ENCODE data around the gene NLRX1. TPM values are rescaled to one million over a fixed set of nuclear protein-coding genes. Genes with fewer than 3 reads are reported as not detected.
"Not testable (repeated sequence)": the region's sequence is repeated elsewhere in the genome, so short reads cannot be mapped to it uniquely, and the experiment has no call there.

The NLRX1 gene
- total RNA-seq, 1 donor from 2014 or later = 10.6 TPM

GRCh38 chr11:119179342-119179741, 10.8 kb downstream of the NLRX1 start:
- no peaks in the 10 kb centered on the region for H3K27me3 ChIP-seq (ENCODE audit: control insufficient read depth, insufficient read depth, low read length)
- no peak for DNase-seq (ENCODE audit: low read depth)
- no peaks in the 10 kb centered on the region for H3K36me3 ChIP-seq (ENCODE audit: control insufficient read depth, insufficient read depth, low read length)

DNA sequence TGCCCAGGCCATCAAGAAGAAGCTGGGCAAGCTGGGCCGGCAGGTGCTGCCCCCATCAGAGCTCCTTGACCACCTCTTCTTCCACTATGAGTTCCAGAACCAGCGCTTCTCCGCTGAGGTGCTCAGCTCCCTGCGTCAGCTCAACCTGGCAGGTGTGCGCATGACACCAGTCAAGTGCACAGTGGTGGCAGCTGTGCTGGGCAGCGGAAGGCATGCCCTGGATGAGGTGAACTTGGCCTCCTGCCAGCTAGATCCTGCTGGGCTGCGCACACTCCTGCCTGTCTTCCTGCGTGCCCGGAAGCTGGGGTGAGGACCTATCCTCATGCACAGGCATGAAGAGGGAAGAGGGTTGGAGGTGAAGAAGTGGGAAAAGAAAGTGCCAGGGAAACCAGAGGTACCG, 11.5 kb downstream of the NLRX1 start:
- no peak for DNase-seq (ENCODE audit: low read depth)
- no peak overlapping the region for H3K4me3 ChIP-seq (ENCODE audit: low read depth, low read length)
- TF ChIP-seq, protein P1, sequence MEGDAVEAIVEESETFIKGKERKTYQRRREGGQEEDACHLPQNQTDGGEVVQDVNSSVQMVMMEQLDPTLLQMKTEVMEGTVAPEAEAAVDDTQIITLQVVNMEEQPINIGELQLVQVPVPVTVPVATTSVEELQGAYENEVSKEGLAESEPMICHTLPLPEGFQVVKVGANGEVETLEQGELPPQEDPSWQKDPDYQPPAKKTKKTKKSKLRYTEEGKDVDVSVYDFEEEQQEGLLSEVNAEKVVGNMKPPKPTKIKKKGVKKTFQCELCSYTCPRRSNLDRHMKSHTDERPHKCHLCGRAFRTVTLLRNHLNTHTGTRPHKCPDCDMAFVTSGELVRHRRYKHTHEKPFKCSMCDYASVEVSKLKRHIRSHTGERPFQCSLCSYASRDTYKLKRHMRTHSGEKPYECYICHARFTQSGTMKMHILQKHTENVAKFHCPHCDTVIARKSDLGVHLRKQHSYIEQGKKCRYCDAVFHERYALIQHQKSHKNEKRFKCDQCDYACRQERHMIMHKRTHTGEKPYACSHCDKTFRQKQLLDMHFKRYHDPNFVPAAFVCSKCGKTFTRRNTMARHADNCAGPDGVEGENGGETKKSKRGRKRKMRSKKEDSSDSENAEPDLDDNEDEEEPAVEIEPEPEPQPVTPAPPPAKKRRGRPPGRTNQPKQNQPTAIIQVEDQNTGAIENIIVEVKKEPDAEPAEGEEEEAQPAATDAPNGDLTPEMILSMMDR (IDR thresholded peaks at IDR 0.05; ENCODE audit: insufficient read depth, low read length, poor library complexity, severe bottlenecking) = no peak
- no peaks in the 10 kb centered on the region for H3K36me3 ChIP-seq (ENCODE audit: control insufficient read depth, insufficient read depth, low read length)
- H3K27me3 ChIP-seq (ENCODE audit: control insufficient read depth, insufficient read depth, low read length) = no peaks in the 10 kb centered on the region

More at GRCh38 chr11:119179342-119179741, 10.8 kb downstream of the NLRX1 start:
- TF ChIP-seq, protein P1 (IDR thresholded peaks at IDR 0.05; ENCODE audit: insufficient read depth, low read length, poor library complexity, severe bottlenecking) = no peak
- H3K4me3 ChIP-seq (ENCODE audit: low read depth, low read length) = no peak overlapping the region

DNA sequence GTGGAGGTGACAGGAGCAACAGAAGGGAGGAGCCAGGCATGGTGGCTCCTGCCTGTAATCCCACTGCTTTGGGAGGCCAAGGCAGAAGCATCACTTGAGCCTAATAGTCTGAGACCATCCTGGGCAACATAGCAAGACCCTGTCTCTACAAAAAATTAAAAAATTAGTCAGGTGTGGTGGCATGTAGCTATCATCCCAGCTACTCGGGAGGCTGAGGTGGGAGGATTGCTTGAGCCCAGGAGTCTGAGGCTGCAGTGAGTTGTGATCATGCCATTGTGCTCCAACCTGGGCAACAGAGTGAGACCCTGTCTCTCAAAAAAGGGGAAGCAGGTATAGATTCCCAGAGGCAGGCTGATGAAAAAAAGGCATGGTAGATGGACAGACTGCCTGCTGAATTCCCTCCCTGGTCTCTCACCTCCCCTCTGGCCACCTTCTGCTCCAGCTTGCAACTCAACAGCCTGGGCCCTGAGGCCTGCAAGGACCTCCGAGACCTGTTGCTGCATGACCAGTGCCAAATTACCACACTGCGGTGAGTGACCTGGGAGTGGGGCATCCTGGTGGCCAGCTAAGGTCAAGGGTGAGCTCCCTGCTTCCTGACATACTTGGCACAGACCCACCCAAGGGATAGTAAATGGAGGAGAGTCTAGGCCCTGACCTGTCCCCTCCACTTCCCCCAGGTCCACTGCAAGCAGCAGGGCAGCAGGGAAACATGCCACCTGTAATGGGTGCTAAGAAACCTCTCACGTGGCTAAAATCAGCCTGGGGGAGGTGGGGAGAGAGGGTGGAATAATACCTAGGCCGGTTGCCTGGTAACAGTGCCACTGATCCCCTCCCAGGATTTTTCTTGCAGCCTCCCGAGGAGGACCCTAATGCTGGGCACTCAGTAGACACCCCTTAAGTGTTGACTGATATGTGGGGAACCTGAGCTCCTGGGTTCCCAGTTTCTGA, 12.5 kb downstream of the NLRX1 start:
- DNase-seq (ENCODE audit: low read depth) = no peak
- TF ChIP-seq, protein P1 (IDR thresholded peaks at IDR 0.05; ENCODE audit: insufficient read depth, low read length, poor library complexity, severe bottlenecking) = no peak
- Histone ChIP-seq H3K27me3 (ENCODE audit: control insufficient read depth, insufficient read depth, low read length) (no peaks in the 10 kb centered on the region), H3K4me3 (ENCODE audit: low read depth, low read length) (no peak overlapping the region), H3K36me3 (ENCODE audit: control insufficient read depth, insufficient read depth, low read length) (no peaks in the 10 kb centered on the region)

DNA sequence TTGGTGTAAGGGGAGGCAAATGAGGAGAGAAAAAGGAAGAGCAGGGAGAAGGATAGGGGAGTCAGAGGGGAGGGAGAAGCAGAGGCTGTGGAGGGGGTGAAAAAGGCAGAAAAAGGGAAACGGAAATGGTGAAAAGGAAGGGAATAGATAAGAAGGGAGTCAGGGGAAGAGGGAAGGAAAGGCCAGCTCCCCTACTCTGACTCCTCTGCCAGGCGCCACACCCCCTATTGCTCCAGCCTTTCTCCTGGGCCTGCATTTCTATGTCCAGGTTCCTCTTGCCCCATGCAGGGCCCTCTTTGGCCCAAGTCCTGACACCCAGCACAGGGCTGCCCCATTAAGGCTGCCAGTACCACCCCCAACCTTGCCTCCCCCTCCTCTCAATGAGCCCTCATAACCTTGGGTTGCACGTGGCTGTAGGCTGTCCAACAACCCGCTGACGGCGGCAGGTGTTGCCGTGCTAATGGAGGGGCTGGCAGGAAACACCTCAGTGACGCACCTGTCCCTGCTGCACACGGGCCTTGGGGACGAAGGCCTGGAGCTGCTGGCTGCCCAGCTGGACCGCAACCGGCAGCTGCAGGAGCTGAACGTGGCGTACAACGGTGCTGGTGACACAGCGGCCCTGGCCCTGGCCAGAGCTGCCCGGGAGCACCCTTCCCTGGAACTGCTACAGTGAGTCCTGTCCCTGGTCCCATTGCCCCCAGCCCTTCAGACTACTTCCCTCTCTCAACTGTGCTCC, 13.3 kb downstream of the NLRX1 start:
- no peaks in the 10 kb centered on the region for H3K36me3 ChIP-seq (ENCODE audit: control insufficient read depth, insufficient read depth, low read length)
- TF ChIP-seq, protein P1 (IDR thresholded peaks at IDR 0.05; ENCODE audit: insufficient read depth, low read length, poor library complexity, severe bottlenecking) = no peak
- DNase-seq (ENCODE audit: low read depth) = no peak
- H3K27me3 ChIP-seq (ENCODE audit: control insufficient read depth, insufficient read depth, low read length) = no peaks in the 10 kb centered on the region
- H3K4me3 ChIP-seq (ENCODE audit: low read depth, low read length) = no peak overlapping the region

GRCh38 chr11:119184399-119184798, 15.9 kb downstream of the NLRX1 start:
- not testable (repeated sequence) for DNase-seq (ENCODE audit: low read depth); H3K36me3 ChIP-seq (ENCODE audit: control insufficient read depth, insufficient read depth, low read length); H3K4me3 ChIP-seq (ENCODE audit: low read depth, low read length); H3K27me3 ChIP-seq (ENCODE audit: control insufficient read depth, insufficient read depth, low read length)

GRCh38 chr11:119185981-119186634, 17.6 kb downstream of the NLRX1 start:
- TF ChIP-seq, protein P1 (IDR thresholded peaks at IDR 0.05; ENCODE audit: insufficient read depth, low read length, poor library complexity, severe bottlenecking) = no peak
- no peak overlapping the region for H3K4me3 ChIP-seq (ENCODE audit: low read depth, low read length)
- DNase-seq (ENCODE audit: low read depth) = no peak
- no peaks in the 10 kb centered on the region for H3K36me3 ChIP-seq (ENCODE audit: control insufficient read depth, insufficient read depth, low read length)
- no peaks in the 10 kb centered on the region for H3K27me3 ChIP-seq (ENCODE audit: control insufficient read depth, insufficient read depth, low read length)
